ENCODE measurements around the gene SNX9. TPM values are rescaled to one million over a fixed set of nuclear protein-coding genes. Genes with fewer than 3 reads are reported as not detected.

SNX9 gene
- total RNA-seq, 2 donors from 2014 or later, result 87.2 to 90.8 TPM

- TF ChIP-seq CTCF (IDR thresholded peaks at IDR 0.05), result no peak
- Histone ChIP-seq H3K27ac (no peak overlapping the region), H3K4me3 (no peak overlapping the region), H3K36me3 (peaks cover 5% of the 10 kb centered on the region), H3K9me3 (no peaks in the 10 kb centered on the region), H3K4me1 (ENCODE audit: control insufficient read depth in 1 of 2, low read depth in 2 of 2) (no peaks in the 10 kb centered on the region), H3K27me3 (replicated peaks; ENCODE audit: insufficient read depth) (no peaks in the 10 kb centered on the region)
- no peak for DNase-seq (ENCODE audit: low spot score)
- no peak for ATAC-seq (ENCODE audit: insufficient number of reproducible peaks, low FRiP score, low read depth)
Measured at GRCh38 chr6:157887892-157888291, 64.8 kb downstream of the SNX9 start.

GRCh38 chr6:157891544-157892362 is 68.7 kb downstream of the SNX9 start:
- no peak for ATAC-seq (ENCODE audit: insufficient number of reproducible peaks, low FRiP score, low read depth)

GRCh38 chr6:157892363-157892877 is 69.4 kb downstream of the SNX9 start:
- DNase-seq (ENCODE audit: low spot score) (no peak), ATAC-seq (ENCODE audit: insufficient number of reproducible peaks, low FRiP score, low read depth) (no peak)
- Histone ChIP-seq H3K27me3 (replicated peaks; ENCODE audit: insufficient read depth) (no peaks in the 10 kb centered on the region), H3K4me1 (ENCODE audit: control insufficient read depth in 1 of 2, low read depth in 2 of 2) (no peaks in the 10 kb centered on the region), H3K9me3 (no peaks in the 10 kb centered on the region), H3K27ac (no peak overlapping the region), H3K4me3 (no peak overlapping the region), H3K36me3 (peaks cover 7% of the 10 kb centered on the region)
- no peak for TF ChIP-seq CTCF (IDR thresholded peaks at IDR 0.05)

More at GRCh38 chr6:157891544-157892362, 68.7 kb downstream of the SNX9 start:
- Histone ChIP-seq H3K4me3 (no peak overlapping the region), H3K9me3 (no peaks in the 10 kb centered on the region), H3K36me3 (peaks cover 5% of the 10 kb centered on the region), H3K4me1 (ENCODE audit: control insufficient read depth in 1 of 2, low read depth in 2 of 2) (no peaks in the 10 kb centered on the region), H3K27ac (no peak overlapping the region), H3K27me3 (replicated peaks; ENCODE audit: insufficient read depth) (no peaks in the 10 kb centered on the region)
- DNase-seq (ENCODE audit: low spot score), result no peak
- no peak for TF ChIP-seq CTCF (IDR thresholded peaks at IDR 0.05)

GRCh38 chr6:157893238-157893637 is 70.2 kb downstream of the SNX9 start:
- Histone ChIP-seq H3K4me1 (ENCODE audit: control insufficient read depth in 1 of 2, low read depth in 2 of 2) (peaks cover 0 to 5% of the 10 kb centered on the region in 2 donors), H3K27ac (no peak overlapping the region), H3K4me3 (no peak overlapping the region), H3K27me3 (replicated peaks; ENCODE audit: insufficient read depth) (no peaks in the 10 kb centered on the region), H3K36me3 (peaks cover 15% of the 10 kb centered on the region), H3K9me3 (no peaks in the 10 kb centered on the region)
- ATAC-seq (ENCODE audit: insufficient number of reproducible peaks, low FRiP score, low read depth) (no peak), DNase-seq (ENCODE audit: low spot score) (no peak)
- TF ChIP-seq CTCF (IDR thresholded peaks at IDR 0.05), result no peak

GRCh38 chr6:157895585-157895984 is 72.5 kb downstream of the SNX9 start:
- Histone ChIP-seq H3K27ac (no peak overlapping the region), H3K4me1 (ENCODE audit: control insufficient read depth in 1 of 2, low read depth in 2 of 2) (peaks cover 0 to 6% of the 10 kb centered on the region in 2 donors), H3K27me3 (replicated peaks; ENCODE audit: insufficient read depth) (no peaks in the 10 kb centered on the region), H3K4me3 (no peak overlapping the region), H3K9me3 (no peaks in the 10 kb centered on the region), H3K36me3 (peaks cover 17% of the 10 kb centered on the region)
- TF ChIP-seq CTCF (IDR thresholded peaks at IDR 0.05), result no peak
- ATAC-seq (ENCODE audit: insufficient number of reproducible peaks, low FRiP score, low read depth) (no peak), DNase-seq (ENCODE audit: low spot score) (no peak)
